VCaP (cell line): Measurements from ENCODE around the gene HPGDS.

Experiments
- H3K27ac ChIP-seq: fragments of 450-650 bp; 2 replicates; pipeline ENCODE4 v1.5.1; 2017
- CTCF ChIP-seq: fragments of 450-650 bp; conservative IDR thresholded peaks from 2 replicates; pipeline ENCODE4 v1.5.1; 2017; ENCODE audit warnings: mild to moderate bottlenecking, moderate library complexity

HPGDS gene

GRCh38 chr4:94267037-94267436 is 75.6 kb downstream of the HPGDS start:
- TF ChIP-seq CTCF: no peak
- no peak overlapping the region for H3K27ac ChIP-seq

- no peak overlapping the region for H3K27ac ChIP-seq
- no peak for TF ChIP-seq CTCF
These were observed 80.2 kb downstream of the HPGDS start for GRCh38 chr4:94262163-94263016.

GRCh38 chr4:94256828-94257227 is 85.8 kb downstream of the HPGDS start:
- TF ChIP-seq CTCF: peak; percentile 66

GRCh38 chr4:94256144-94256783 is 86.4 kb downstream of the HPGDS start:
- no peak for TF ChIP-seq CTCF
- no peak overlapping the region for H3K27ac ChIP-seq

More at GRCh38 chr4:94256828-94257227, 85.8 kb downstream of the HPGDS start:
- H3K27ac ChIP-seq: no peak overlapping the region

- no peak overlapping the region for H3K27ac ChIP-seq
- no peak for TF ChIP-seq CTCF
These were observed 89.6 kb downstream of the HPGDS start for GRCh38 chr4:94253036-94253435.

GRCh38 chr4:94251094-94251493 is 91.5 kb downstream of the HPGDS start:
- no peak for TF ChIP-seq CTCF
- no peak overlapping the region for H3K27ac ChIP-seq
